Adrenal gland (tissue), 12 donors: ENCODE measurements around the gene GNAT2. TPM values are rescaled to one million over a fixed set of nuclear protein-coding genes. Genes with fewer than 3 reads are reported as not detected.

Experiments used
- DNase-seq, 7 donors: peaks; one replicate each; pipeline ENCODE4 v3.0.0-alpha.2; 2019 to 2020
- H3K27ac ChIP-seq, 5 donors: fragments of 200-600 bp; sonication (generic) in 4 of 5; 1 replicate in 3 of 5; 2 replicates in 2 of 5; pipeline versions ENCODE4 v1.5.1 to v1.8.0; 2016 to 2020; ENCODE audit warnings: mild to moderate bottlenecking in 1 of 5
- H3K27me3 ChIP-seq: fragments of 200-600 bp; 2 replicates; pipeline ENCODE4 v1.8.0; 2021
- H3K36me3 ChIP-seq, 2 donors: fragments of 200-600 bp; replicated peaks in 1 of 2; 1 replicate in 1 of 2; 2 replicates in 1 of 2; pipeline versions ENCODE4 v1.5.1 to v1.8.0; 2018 to 2022
- H3K4me1 ChIP-seq, 2 donors: fragments of 200-600 bp; replicated peaks in 1 of 2; 1 replicate in 1 of 2; 2 replicates in 1 of 2; pipeline versions ENCODE4 v1.5.1 to v1.8.0; 2018 to 2021
- H3K4me3 ChIP-seq, 4 donors: fragments of 200-600 bp; sonication (generic) in 3 of 4; one replicate each; pipeline ENCODE4 v1.5.1; 2016 to 2018
- H3K9me3 ChIP-seq, 3 donors: fragments of 200-600 bp; sonication (generic) in 1 of 3; replicated peaks in 1 of 3; 1 replicate in 2 of 3; 2 replicates in 1 of 3; pipeline versions ENCODE4 v1.5.1 to v1.8.0; 2016 to 2021
- CTCF ChIP-seq, 6 experiments: fragments of 450-650 bp in 4 of 6; fragments of 200-600 bp in 2 of 6; sonication (generic) in 1 of 6; IDR thresholded peaks; 1 replicate in 5 of 6; 2 replicates in 1 of 6; pipeline versions ENCODE4 v1.5.1 to v1.8.0; 2016 to 2021; ENCODE audit warnings: antibody characterized with exemption in 6 of 6, mild to moderate bottlenecking in 2 of 6, moderate library complexity in 1 of 6
- POLR2A ChIP-seq, 2 donors: fragments of 450-650 bp; IDR thresholded peaks; one replicate each; pipeline ENCODE4 v1.6.1; 2017; ENCODE audit warnings: antibody characterized with exemption in 2 of 2, mild to moderate bottlenecking in 2 of 2, moderate library complexity in 1 of 2
- WGBS, 4 donors: extraction: QIAGEN DNeasy Blood & Tissue Kit in 2 of 4; methylation state at CpG; one replicate each; pipeline versions ENCODE4 v1.1.5 to v1.1.7; 2013 to 2017; 5-methylcytosine and 5-hydroxymethylcytosine counted together
- intact Hi-C, 2 donors: fragments of 100-400 bp; cut with DNase I; formaldehyde crosslinking; loops; one replicate each; pipeline versions ENCODE4 v1.14.1 to v1.15.0; 2022 to 2023
- polyA plus RNA-seq, 3 donors: library from polyadenylated mRNA; stranded (reverse); fragments of 200-250 nt in 2 of 3; fragments of 350-450 nt in 1 of 3; fragmentation: Illumina TruSeq in 1 of 3; extraction: RNeasy Lipid Tissue Mini Kit (QIAGEN cat#74804) in 1 of 3; gene quantifications; one replicate each; pipeline ENCODE4 v1.2.3, GENCODE V29; 2013 to 2014
- total RNA-seq, 9 donors: library from RNA; depleted of rRNA in 4 of 9; stranded (reverse); fragments of >200 nt in 4 of 9; fragments of 120-200 nt in 1 of 9; fragmentation: NEBNext Ultra II Directional in 1 of 9; extraction: Animal tissue kit (Norgen Biotek cat#: 25700) in 1 of 9; gene quantifications; one replicate each; pipeline versions ENCODE4 v1.1.0 to v1.2.4, GENCODE V29; 2013 to 2023
- donor health status: healthy with polysubstance abuse.
- donor health status: Bipolar disorder and iron deficiency.
- donor health status: DM: yes; HTN: yes; CAD: no.
- donor health status: DM: no; HTN: no; CAD: no.
- donor health status: DM: no; HTN: no; CAD: no.
- donor health status: DM: yes; HTN: yes; CAD: no.

GNAT2 gene
- total and polyA plus RNA-seq, 12 donors: 0.22 to 0.95 (median 0.36) TPM; not detected in 7

GRCh38 chr1:109631513-109632505 is 12.4 kb upstream of the GNAT2 start:
- TF ChIP-seq CTCF (IDR thresholded peaks at IDR 0.05) (no peak), POLR2A (IDR thresholded peaks at IDR 0.05) (no peak)
- Histone ChIP-seq H3K27me3 (no peaks in the 10 kb centered on the region), H3K36me3 (peaks cover 0 to 43% of the 10 kb centered on the region in 2 donors), H3K4me1 (peaks cover 0 to 11% of the 10 kb centered on the region in 2 donors), H3K27ac (peak overlapping the region in 1 of 5 donors; percentile 56), H3K4me3 (no peak overlapping the region), H3K9me3 (no peaks in the 10 kb centered on the region)
- 86 to 91% (median 88%) methylated on average over 7 to 16 of the region's 16 CpGs for WGBS, 4 donors
- intact Hi-C loops: no loop called here
- peak in 2 of 7 donors; percentile 19 to 48 for DNase-seq

GRCh38 chr1:109630898-109631512 is 11.6 kb upstream of the GNAT2 start:
- intact Hi-C loops: no loop called here
- no peaks in the 10 kb centered on the region for H3K9me3 ChIP-seq
- no peaks in the 10 kb centered on the region for H3K27me3 ChIP-seq
- H3K4me3 ChIP-seq: no peak overlapping the region
- DNase-seq: peak in 1 of 7 donors; percentile 24
- H3K4me1 ChIP-seq: peaks cover 0 to 4% of the 10 kb centered on the region in 2 donors
- H3K27ac ChIP-seq: peak overlapping the region in 1 of 5 donors; percentile 56
- TF ChIP-seq CTCF (IDR thresholded peaks at IDR 0.05) (no peak), POLR2A (IDR thresholded peaks at IDR 0.05) (no peak)
- H3K36me3 ChIP-seq: peaks cover 0 to 51% of the 10 kb centered on the region in 2 donors
- 90 to 92% (median 91%) methylated on average over 5 to 14 of the region's 14 CpGs for WGBS, 4 donors

- Histone ChIP-seq H3K4me3 (no peak overlapping the region), H3K9me3 (no peaks in the 10 kb centered on the region), H3K36me3 (peaks cover 0 to 53% of the 10 kb centered on the region in 2 donors), H3K27ac (peak overlapping the region in 1 of 5 donors; percentile 21), H3K27me3 (no peaks in the 10 kb centered on the region), H3K4me1 (no peaks in the 10 kb centered on the region)
- WGBS, 4 donors: 69 to 85% (median 72%) methylated on average over 11 to 30 of the region's 30 CpGs
- peak in 3 of 6 experiments; percentile 3 to 46 (median 21) for TF ChIP-seq CTCF (IDR thresholded peaks at IDR 0.05)
- no peak for TF ChIP-seq POLR2A (IDR thresholded peaks at IDR 0.05)
- DNase-seq: peak in 3 of 7 donors; percentile 16 to 55 (median 37)
- intact Hi-C loops: no loop called here
Measured at GRCh38 chr1:109630081-109630897, 10.9 kb upstream of the GNAT2 start.
